ENCODE results near the gene WDR62.
"Not testable (repeated sequence)": the region's sequence is repeated elsewhere in the genome, so short reads cannot be mapped to it uniquely, and the experiment has no call there.

The WDR62 gene

GRCh38 chr19:36032251-36033104 is 22.2 kb upstream of the WDR62 start, which contains the start of gene CLIP3:
Gene CLIP3 (minus strand): TSS chr19:36032873. CDS start chr19:36032357, 516 bp downstream.
- DNase-seq (ENCODE audit: low read depth, low spot score): no peak

GRCh38 chr19:36040495-36040894 is 14.2 kb upstream of the WDR62 start:
- DNase-seq (ENCODE audit: low read depth, low spot score): no peak

GRCh38 chr19:36041092-36041491 is 13.6 kb upstream of the WDR62 start:
- not testable (repeated sequence) for DNase-seq (ENCODE audit: low read depth, low spot score)

- no peak for DNase-seq (ENCODE audit: low read depth, low spot score)
Measured at GRCh38 chr19:36041831-36042230, 12.9 kb upstream of the WDR62 start.

- no peak for DNase-seq (ENCODE audit: low read depth, low spot score)
Measured at GRCh38 chr19:36043952-36044351, 10.7 kb upstream of the WDR62 start.

- DNase-seq (ENCODE audit: low read depth, low spot score): no peak
Measured at GRCh38 chr19:36046443-36047050, 8.2 kb upstream of the WDR62 start.

GRCh38 chr19:36047835-36048234 is 6.9 kb upstream of the WDR62 start:
- DNase-seq (ENCODE audit: low read depth, low spot score): no peak

GRCh38 chr19:36049080-36049698 is 5.5 kb upstream of the WDR62 start:
- no peak for DNase-seq (ENCODE audit: low read depth, low spot score)

GRCh38 chr19:36051236-36051635 is 3.5 kb upstream of the WDR62 start:
- DNase-seq (ENCODE audit: low read depth, low spot score): no peak

GRCh38 chr19:36051637-36052036 is 3.1 kb upstream of the WDR62 start:
- no peak for DNase-seq (ENCODE audit: low read depth, low spot score)

- DNase-seq (ENCODE audit: low read depth, low spot score): peak; percentile 100
Measured at GRCh38 chr19:36054119-36054732, 471 bp upstream of the WDR62 start, which contains the start of gene THAP8. Gene THAP8 (minus strand): TSS chr19:36054285. CDS start chr19:36054217, 68 bp downstream.

- no peak for DNase-seq (ENCODE audit: low read depth, low spot score)
Measured at GRCh38 chr19:36058481-36059179, 3.9 kb downstream of the WDR62 start.

GRCh38 chr19:36059180-36059910 is 4.6 kb downstream of the WDR62 start:
- DNase-seq (ENCODE audit: low read depth, low spot score): no peak

GRCh38 chr19:36060430-36060829 is 5.7 kb downstream of the WDR62 start:
- DNase-seq (ENCODE audit: low read depth, low spot score): no peak

- no peak for DNase-seq (ENCODE audit: low read depth, low spot score)
Measured at GRCh38 chr19:36061367-36061766, 6.7 kb downstream of the WDR62 start.

- no peak for DNase-seq (ENCODE audit: low read depth, low spot score)
Measured at GRCh38 chr19:36064826-36065225, 10.1 kb downstream of the WDR62 start.

- DNase-seq (ENCODE audit: low read depth, low spot score): no peak
Measured at GRCh38 chr19:36067681-36068080, 13.0 kb downstream of the WDR62 start.

- DNase-seq (ENCODE audit: low read depth, low spot score): not testable (repeated sequence)
Measured at GRCh38 chr19:36068810-36069499, 14.3 kb downstream of the WDR62 start.

GRCh38 chr19:36072081-36072480 is 17.4 kb downstream of the WDR62 start:
- no peak for DNase-seq (ENCODE audit: low read depth, low spot score)

Measured in smooth muscle cell of the brain vasculature (primary cell).